PC-3 (cell line): ENCODE measurements around the gene LIN28A. TPM values are rescaled to one million over a fixed set of nuclear protein-coding genes. Genes with fewer than 3 reads are reported as not detected.
"Not testable (repeated sequence)": the region's sequence is repeated elsewhere in the genome, so short reads cannot be mapped to it uniquely, and the experiment has no call there.

Experiments used
- ATAC-seq: fragments of 200-7000 bp; cut with Tn5 transposase; 2 replicates; pipeline ENCODE4 v1.9.1; 2020; ENCODE audit warnings: mild to moderate bottlenecking, moderate library complexity
- BruUV-seq: library from RNA; stranded (reverse); fragments of 400-500 nt; replicated peaks from 2 replicates; lab custom pipeline; 2021; lab: Mats Ljungman, UMichigan
- CTCF ChIA-PET: fragments of 300-600 bp; sonication (Branson Sonifier 250); formaldehyde crosslinking; loops from one replicate; lab custom pipeline; 2022; ENCODE audit warnings: antibody characterized with exemption; lab: Charles Lee
- POLR2A ChIA-PET: fragments of 300-600 bp; sonication (Branson Sonifier 250); formaldehyde crosslinking; loops from one replicate; lab custom pipeline; 2022; ENCODE audit warnings: antibody characterized with exemption; ENCODE audit not compliant: unreplicated experiment; lab: Charles Lee
- DNase-seq: peaks from one replicate; pipeline ENCODE4 v3.0.0-alpha.2; 2015
- H2AFZ ChIP-seq: fragments of 300-600 bp; sonication (generic); 2 replicates; pipeline ENCODE4 v1.6.0; 2016; ENCODE audit warnings: antibody characterized with exemption, low read length
- H3F3A ChIP-seq: fragments of 300-600 bp; sonication (generic); one replicate; pipeline ENCODE4 v1.6.0; 2017; ENCODE audit warnings: antibody characterized with exemption, low read length, control low read depth, mild to moderate bottlenecking; ENCODE audit not compliant: unreplicated experiment
- H3K27ac ChIP-seq: fragments of 300-600 bp; sonication (generic); 2 replicates; pipeline ENCODE4 v1.5.1; 2016; ENCODE audit warnings: mild to moderate bottlenecking, low read length
- H3K27me3 ChIP-seq: fragments of 300-600 bp; sonication (generic); 2 replicates; pipeline ENCODE4 v1.6.1; 2016; ENCODE audit warnings: low read length, mixed read lengths
- H3K36me3 ChIP-seq: fragments of 300-600 bp; sonication (generic); 2 replicates; pipeline ENCODE4 v1.6.1; 2016; ENCODE audit warnings: low read depth, mixed run types, low read length, mixed read lengths
- H3K4me1 ChIP-seq: fragments of 300-600 bp; sonication (generic); 2 replicates; pipeline ENCODE4 v1.5.1; 2016; ENCODE audit warnings: low read length; ENCODE audit not compliant: insufficient read depth
- H3K4me2 ChIP-seq: fragments of 300-600 bp; sonication (generic); 2 replicates; pipeline ENCODE4 v1.6.0; 2016; ENCODE audit warnings: low read length
- H3K4me3 ChIP-seq: fragments of 300-600 bp; sonication (generic); 2 replicates; pipeline ENCODE4 v1.5.1; 2016; ENCODE audit warnings: mild to moderate bottlenecking, low read length, mixed read lengths
- H3K79me2 ChIP-seq: fragments of 300-600 bp; sonication (generic); 2 replicates; pipeline ENCODE4 v1.6.1; 2017; ENCODE audit warnings: low read length, mixed read lengths
- H3K9ac ChIP-seq: fragments of 300-600 bp; sonication (generic); 2 replicates; pipeline ENCODE4 v1.6.0; 2016; ENCODE audit warnings: mild to moderate bottlenecking, low read length
- H3K9me2 ChIP-seq: fragments of 300-600 bp; sonication (generic); replicated peaks from 2 replicates; pipeline ENCODE4 v1.6.1; 2016; ENCODE audit warnings: mixed run types, low read length, mixed read lengths
- H3K9me3 ChIP-seq: fragments of 300-600 bp; sonication (generic); 2 replicates; pipeline ENCODE4 v1.6.1; 2016; ENCODE audit warnings: low read length, mixed read lengths
- H4K20me1 ChIP-seq: fragments of 300-600 bp; sonication (generic); 2 replicates; pipeline ENCODE4 v1.6.1; 2016; ENCODE audit warnings: low read length, mixed read lengths
- EZH2 ChIP-seq: fragments of 300-600 bp; sonication (generic); IDR thresholded peaks from one replicate; pipeline ENCODE4 v1.6.1; 2017; ENCODE audit warnings: antibody characterized with exemption, mild to moderate bottlenecking, low read length; ENCODE audit not compliant: unreplicated experiment
- EZH2phosphoT487 ChIP-seq: fragments of 300-600 bp; sonication (generic); IDR thresholded peaks from 2 replicates; pipeline ENCODE4 v1.6.1; 2018; ENCODE audit warnings: mild to moderate bottlenecking, antibody characterized with exemption, low read length, borderline replicate concordance
- intact Hi-C: fragments of 100-400 bp; cut with micrococcal nuclease; formaldehyde crosslinking; loops from 2 replicates; pipeline ENCODE4 v1.9.0; 2023
- total RNA-seq: library from RNA; depleted of rRNA; stranded (reverse); fragments of >200 nt; gene quantifications from 2 replicates; pipeline ENCODE4 v1.2.3, GENCODE V29; 2014
- TF ChIP-seq, protein P1 (sequence below): fragments of 300-600 bp; sonication (generic); conservative IDR thresholded peaks from 2 replicates; pipeline ENCODE4 v1.5.1; 2017; ENCODE audit warnings: antibody characterized with exemption, low read depth, mild to moderate bottlenecking, low read length

The LIN28A gene
- total RNA-seq, 1 experiment from 2014 or later = not detected

DNA sequence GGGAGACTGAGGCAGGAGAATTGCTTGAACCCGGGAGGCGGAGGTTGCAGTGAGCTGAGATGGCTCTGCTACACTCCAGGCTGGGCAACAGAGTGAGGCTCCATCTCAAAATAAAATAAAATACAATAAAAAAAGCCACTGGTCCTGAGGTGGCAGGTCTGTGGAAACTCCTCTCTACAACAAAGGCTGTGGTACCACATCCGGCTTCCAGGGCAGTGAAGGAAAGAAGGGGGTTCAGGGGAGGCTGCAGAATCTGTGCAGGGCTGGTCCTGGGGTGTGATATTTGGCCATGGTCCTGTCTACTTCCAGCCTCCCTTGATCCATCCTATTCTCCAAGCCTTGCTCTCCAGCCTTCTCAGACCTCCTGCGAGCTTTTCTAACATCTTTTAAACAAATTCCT is 37.3 kb upstream of the LIN28A start:
- Histone ChIP-seq H3K4me3 (no peak overlapping the region), H2AFZ (no peak overlapping the region), H3K9ac (no peak overlapping the region), H4K20me1 (no peaks in the 10 kb centered on the region), H3K4me2 (no peak overlapping the region), H3K9me3 (no peaks in the 10 kb centered on the region), H3K27ac (no peak overlapping the region), H3K27me3 (no peaks in the 10 kb centered on the region), H3K79me2 (no peaks in the 10 kb centered on the region), H3F3A (no peaks in the 10 kb centered on the region), H3K36me3 (no peaks in the 10 kb centered on the region), H3K9me2 (no peaks in the 10 kb centered on the region), H3K4me1 (peaks cover 13% of the 10 kb centered on the region)
- ChIA-PET CTCF (interaction anchor here (0.6 kb wide), 1 partner anchor 16 kb away, joined by 3 read pairs; no protein-coding TSS in a partner anchor), POLR2A (interaction anchor here (0.6 kb wide), 1 partner anchor 873 kb away, joined by 3 read pairs; no protein-coding TSS in a partner anchor)
- DNase-seq (no peak), ATAC-seq (no peak)
- intact Hi-C loops = no loop called here
- BruUV-seq = no TSS peak
- TF ChIP-seq EZH2phosphoT487 (no peak), EZH2 (no peak)
- TF ChIP-seq, protein P1, sequence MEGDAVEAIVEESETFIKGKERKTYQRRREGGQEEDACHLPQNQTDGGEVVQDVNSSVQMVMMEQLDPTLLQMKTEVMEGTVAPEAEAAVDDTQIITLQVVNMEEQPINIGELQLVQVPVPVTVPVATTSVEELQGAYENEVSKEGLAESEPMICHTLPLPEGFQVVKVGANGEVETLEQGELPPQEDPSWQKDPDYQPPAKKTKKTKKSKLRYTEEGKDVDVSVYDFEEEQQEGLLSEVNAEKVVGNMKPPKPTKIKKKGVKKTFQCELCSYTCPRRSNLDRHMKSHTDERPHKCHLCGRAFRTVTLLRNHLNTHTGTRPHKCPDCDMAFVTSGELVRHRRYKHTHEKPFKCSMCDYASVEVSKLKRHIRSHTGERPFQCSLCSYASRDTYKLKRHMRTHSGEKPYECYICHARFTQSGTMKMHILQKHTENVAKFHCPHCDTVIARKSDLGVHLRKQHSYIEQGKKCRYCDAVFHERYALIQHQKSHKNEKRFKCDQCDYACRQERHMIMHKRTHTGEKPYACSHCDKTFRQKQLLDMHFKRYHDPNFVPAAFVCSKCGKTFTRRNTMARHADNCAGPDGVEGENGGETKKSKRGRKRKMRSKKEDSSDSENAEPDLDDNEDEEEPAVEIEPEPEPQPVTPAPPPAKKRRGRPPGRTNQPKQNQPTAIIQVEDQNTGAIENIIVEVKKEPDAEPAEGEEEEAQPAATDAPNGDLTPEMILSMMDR = no peak

DNA sequence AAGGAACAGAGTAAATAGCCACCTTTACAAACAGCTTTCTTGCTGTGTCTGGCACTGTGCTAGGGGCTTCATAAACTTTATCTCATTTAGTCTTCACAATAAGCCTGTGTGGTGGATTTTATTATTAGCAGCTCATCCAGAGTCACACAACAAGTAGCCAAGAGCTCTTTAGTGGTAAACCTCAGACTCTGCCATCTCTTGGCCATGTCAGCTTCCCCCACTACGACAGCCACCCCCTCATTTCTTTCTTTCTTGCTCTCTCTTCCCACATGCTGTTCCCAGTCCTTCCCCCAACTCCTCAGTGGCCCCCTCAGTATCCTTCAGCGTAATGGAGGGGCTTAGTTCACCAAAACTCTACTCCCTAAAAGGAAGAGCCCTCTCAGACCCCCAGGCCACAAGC is 36.8 kb upstream of the LIN28A start:
- no peaks in the 10 kb centered on the region for H4K20me1 ChIP-seq
- BruUV-seq = no TSS peak
- intact Hi-C loops = no loop called here
- no peak for ATAC-seq
- no peaks in the 10 kb centered on the region for H3K9me2 ChIP-seq
- no peak overlapping the region for H3K9ac ChIP-seq
- H3K9me3 ChIP-seq = no peaks in the 10 kb centered on the region
- H3F3A ChIP-seq = peaks cover 2% of the 10 kb centered on the region
- ChIA-PET POLR2A (interaction anchor here (0.6 kb wide), 1 partner anchor 872 kb away, joined by 3 read pairs; no protein-coding TSS in a partner anchor), CTCF (no interaction called here)
- H3K79me2 ChIP-seq = no peaks in the 10 kb centered on the region
- no peak overlapping the region for H3K27ac ChIP-seq
- H3K27me3 ChIP-seq = no peaks in the 10 kb centered on the region
- no peak overlapping the region for H3K4me3 ChIP-seq
- H3K4me1 ChIP-seq = peaks cover 18% of the 10 kb centered on the region
- TF ChIP-seq, protein P1 = no peak
- no peak for TF ChIP-seq EZH2phosphoT487
- no peak for TF ChIP-seq EZH2
- no peak overlapping the region for H3K4me2 ChIP-seq
- H3K36me3 ChIP-seq = no peaks in the 10 kb centered on the region
- no peak overlapping the region for H2AFZ ChIP-seq
- no peak for DNase-seq

DNA sequence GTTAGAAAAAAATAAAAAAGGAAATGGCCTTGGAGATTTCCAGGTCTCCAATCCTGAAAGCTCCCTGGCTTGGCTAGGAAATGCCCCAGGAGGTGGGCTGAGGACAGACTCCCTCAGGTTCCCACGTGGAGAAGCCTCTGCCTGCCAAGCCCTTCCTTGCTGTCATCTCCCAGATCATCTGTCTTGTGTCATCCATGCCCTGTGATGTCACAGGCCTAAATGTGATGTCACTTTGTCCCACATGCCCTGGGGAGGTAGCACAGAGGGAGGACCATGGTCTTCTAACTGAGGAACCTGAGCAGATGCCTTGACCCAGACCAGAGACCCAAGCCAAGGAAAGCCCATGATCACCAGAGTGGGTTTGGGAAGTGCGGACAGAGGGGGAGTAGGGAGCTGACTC is 36.3 kb upstream of the LIN28A start:
- H3K9me2 ChIP-seq, H3K9ac ChIP-seq, H4K20me1 ChIP-seq, intact Hi-C loops, H3K36me3 ChIP-seq, H3K4me3 ChIP-seq, H3K27ac ChIP-seq, BruUV-seq, DNase-seq, H3K79me2 ChIP-seq, H3K27me3 ChIP-seq, H3K4me2 ChIP-seq, H2AFZ ChIP-seq, POLR2A ChIA-PET, H3F3A ChIP-seq, H3K9me3 ChIP-seq, ATAC-seq, CTCF ChIA-PET: not testable (repeated sequence)
- peaks cover 18% of the 10 kb centered on the region for H3K4me1 ChIP-seq
